Calu3 (cell line): ENCODE data around the gene ADGRL3. TPM values are rescaled to one million over a fixed set of nuclear protein-coding genes. Genes with fewer than 3 reads are reported as not detected.
"Not testable (repeated sequence)": the region's sequence is repeated elsewhere in the genome, so short reads cannot be mapped to it uniquely, and the experiment has no call there.

Source experiments
- BruUV-seq: library from RNA; stranded (reverse); fragments of 400-500 nt; replicated peaks from 2 replicates; lab custom pipeline; 2021; lab: Mats Ljungman, UMichigan
- CTCF ChIA-PET: fragments of 300-600 bp; sonication (Branson Sonifier 250); formaldehyde crosslinking; loops from one replicate; lab custom pipeline; 2022; ENCODE audit warnings: antibody characterized with exemption; lab: Charles Lee
- DNase-seq: peaks from one replicate; pipeline ENCODE4 v3.0.0; 2022
- H3K27ac Mint-ChIP-seq: one replicate; pipeline ENCODE4 v1.8.0; 2022; ENCODE audit warnings: mixed read lengths; ENCODE audit not compliant: unreplicated experiment
- H3K27me3 Mint-ChIP-seq: one replicate; pipeline ENCODE4 v1.8.0; 2022; ENCODE audit warnings: mixed read lengths; ENCODE audit not compliant: unreplicated experiment
- H3K36me3 Mint-ChIP-seq: one replicate; pipeline ENCODE4 v1.8.0; 2022; ENCODE audit warnings: mild to moderate bottlenecking, moderate library complexity, mixed read lengths; ENCODE audit not compliant: insufficient read depth, unreplicated experiment
- H3K4me1 Mint-ChIP-seq: one replicate; pipeline ENCODE4 v1.8.0; 2022; ENCODE audit warnings: mild to moderate bottlenecking, low read depth, mixed read lengths; ENCODE audit not compliant: unreplicated experiment
- H3K4me3 Mint-ChIP-seq: one replicate; pipeline ENCODE4 v1.8.0; 2022; ENCODE audit warnings: mild to moderate bottlenecking, low read depth, moderate library complexity, mixed read lengths; ENCODE audit not compliant: unreplicated experiment
- H3K9me3 Mint-ChIP-seq: one replicate; pipeline ENCODE4 v1.8.0; 2022; ENCODE audit warnings: low read depth, mixed read lengths; ENCODE audit not compliant: unreplicated experiment
- CTCF ChIP-seq: fragments of 200-600 bp; IDR thresholded peaks from one replicate; pipeline ENCODE4 v1.8.0; 2022; ENCODE audit warnings: antibody characterized with exemption; ENCODE audit not compliant: unreplicated experiment
- intact Hi-C: fragments of 100-400 bp; cut with micrococcal nuclease; formaldehyde crosslinking; loops from one replicate; pipeline ENCODE4 v1.10.0; 2022; ENCODE audit not compliant: unreplicated experiment
- total RNA-seq: library from RNA; stranded (reverse); gene quantifications from 2 replicates; pipeline ENCODE4 v1.2.3, GENCODE V29; 2022

ADGRL3 gene
- total RNA-seq, 1 experiment from 2014 or later = 0.66 TPM

GRCh38 chr4:61203436-61203790, 3.3 kb downstream of the ADGRL3 start:
- Mint-ChIP-seq H3K36me3 (peaks cover 18% of the 10 kb centered on the region), H3K27ac (no peak overlapping the region), H3K4me3 (peak overlapping the region; percentile 90), H3K4me1 (no peaks in the 10 kb centered on the region), H3K9me3 (no peaks in the 10 kb centered on the region), H3K27me3 (peaks cover 55% of the 10 kb centered on the region)
- no TSS peak for BruUV-seq
- DNase-seq = no peak
- TF ChIP-seq CTCF = no peak
- intact Hi-C loops = no loop called here
- CTCF ChIA-PET = no interaction called here

- no peaks in the 10 kb centered on the region for H3K4me1 Mint-ChIP-seq
- BruUV-seq = no TSS peak
- DNase-seq = no peak
- H3K36me3 Mint-ChIP-seq = peaks cover 18% of the 10 kb centered on the region
- intact Hi-C loops = no loop called here
- no peak for TF ChIP-seq CTCF
- H3K9me3 Mint-ChIP-seq = no peaks in the 10 kb centered on the region
- CTCF ChIA-PET = no interaction called here
- H3K4me3 Mint-ChIP-seq = no peak overlapping the region
- H3K27me3 Mint-ChIP-seq = peaks cover 44% of the 10 kb centered on the region
- H3K27ac Mint-ChIP-seq = no peak overlapping the region
These were observed 4.4 kb downstream of the ADGRL3 start for GRCh38 chr4:61204353-61205060.

DNA sequence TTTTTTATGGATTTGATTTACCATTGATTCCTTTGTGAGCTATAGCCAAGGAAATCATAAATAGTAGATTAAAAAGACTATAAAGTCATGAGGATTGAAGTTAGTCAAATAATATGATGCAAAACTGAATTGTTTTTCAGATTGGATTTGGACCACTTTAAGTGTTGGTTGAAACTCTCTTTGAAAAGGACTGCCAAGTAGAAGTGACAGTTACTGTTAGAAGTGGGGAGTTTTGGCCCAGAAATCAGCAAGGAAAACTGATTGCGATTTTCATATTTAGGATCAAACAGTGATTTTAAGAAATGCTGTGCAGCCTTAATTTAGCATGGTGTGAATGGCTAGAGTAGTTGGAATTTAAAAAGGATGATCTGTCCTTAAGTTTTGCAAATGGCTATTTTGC, 4.9 kb downstream of the ADGRL3 start:
- no peak for TF ChIP-seq CTCF
- CTCF ChIA-PET = no interaction called here

DNA sequence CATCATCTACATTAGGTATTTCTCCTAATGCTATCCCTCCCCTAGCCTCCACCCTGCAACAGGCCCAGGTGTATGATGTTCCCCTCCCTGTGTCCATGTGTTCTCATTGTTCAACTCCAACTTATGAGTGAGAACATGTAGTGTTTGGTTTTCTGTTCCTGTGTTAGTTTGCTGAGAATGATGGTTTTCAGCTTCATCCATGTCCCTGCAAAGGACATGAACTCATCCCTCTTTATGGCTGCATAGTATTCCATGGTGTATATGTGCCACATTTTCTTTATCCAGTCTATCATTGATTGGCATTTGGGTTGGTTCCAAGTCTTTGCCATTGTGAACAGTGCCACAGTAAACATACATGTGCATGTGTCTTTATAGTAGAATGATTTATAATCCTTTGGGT, 7.0 kb downstream of the ADGRL3 start:
- H3K27me3 Mint-ChIP-seq = peaks cover 17% of the 10 kb centered on the region
- H3K9me3 Mint-ChIP-seq, H3K4me3 Mint-ChIP-seq, H3K36me3 Mint-ChIP-seq, H3K27ac Mint-ChIP-seq, BruUV-seq, DNase-seq, H3K4me1 Mint-ChIP-seq, intact Hi-C loops, CTCF ChIA-PET: not testable (repeated sequence)

More for the DNA sequence above, 4.9 kb downstream of the ADGRL3 start:
- H3K4me3 Mint-ChIP-seq = no peak overlapping the region
- peaks cover 18% of the 10 kb centered on the region for H3K36me3 Mint-ChIP-seq
- H3K27ac Mint-ChIP-seq = no peak overlapping the region
- no TSS peak for BruUV-seq
- peaks cover 38% of the 10 kb centered on the region for H3K27me3 Mint-ChIP-seq
- no peaks in the 10 kb centered on the region for H3K9me3 Mint-ChIP-seq
- no peak for DNase-seq
- intact Hi-C loops = no loop called here
- no peaks in the 10 kb centered on the region for H3K4me1 Mint-ChIP-seq
